Karpas-422 (cell line): Measurements from ENCODE around the gene PPM1F. TPM values are rescaled to one million over a fixed set of nuclear protein-coding genes. Genes with fewer than 3 reads are reported as not detected.

Experiments used
- DNase-seq: peaks from one replicate; pipeline ENCODE4 v3.0.0-alpha.2; 2015
- H2AFZ ChIP-seq: fragments of 200-600 bp; sonication (generic); 2 replicates; pipeline ENCODE4 v1.6.1; 2014; ENCODE audit warnings: antibody characterized with exemption, low read length, mixed read lengths
- H3K27ac ChIP-seq: fragments of 200-600 bp; sonication (generic); 2 replicates; pipeline ENCODE4 v1.5.1; 2014; ENCODE audit warnings: mild to moderate bottlenecking, low read length, moderate library complexity
- H3K27me3 ChIP-seq: fragments of 200-600 bp; sonication (generic); 2 replicates; pipeline ENCODE4 v1.6.1; 2014; ENCODE audit warnings: low read length, mixed read lengths
- H3K36me3 ChIP-seq: fragments of 200-600 bp; sonication (generic); 2 replicates; pipeline ENCODE4 v1.6.1; 2014; ENCODE audit warnings: low read length, mixed read lengths; ENCODE audit not compliant: insufficient read depth
- H3K4me1 ChIP-seq: fragments of 200-600 bp; sonication (generic); 2 replicates; pipeline ENCODE4 v1.6.1; 2014; ENCODE audit warnings: mild to moderate bottlenecking, low read length, mixed read lengths
- H3K4me2 ChIP-seq: fragments of 200-600 bp; sonication (generic); 2 replicates; pipeline ENCODE4 v1.6.1; 2014; ENCODE audit warnings: low read length, low read depth, mild to moderate bottlenecking; ENCODE audit not compliant: poor library complexity, severe bottlenecking
- H3K4me3 ChIP-seq: fragments of 200-600 bp; sonication (generic); 2 replicates; pipeline ENCODE4 v1.5.1; 2014; ENCODE audit warnings: mild to moderate bottlenecking, antibody characterized with exemption, low read length, mixed read lengths
- H3K79me2 ChIP-seq: fragments of 200-600 bp; sonication (generic); 2 replicates; pipeline ENCODE4 v1.6.1; 2014; ENCODE audit warnings: mild to moderate bottlenecking, low read length, mixed read lengths
- H3K9ac ChIP-seq: fragments of 200-600 bp; sonication (generic); 2 replicates; pipeline ENCODE4 v1.6.0; 2014; ENCODE audit warnings: low read length
- H3K9me2 ChIP-seq: fragments of 200-600 bp; sonication (generic), shearing (Covaris generic); replicated peaks from 2 replicates; pipeline ENCODE4 v1.6.0; 2014; ENCODE audit warnings: mild to moderate bottlenecking, low read length, moderate library complexity; ENCODE audit not compliant: insufficient read depth
- H3K9me3 ChIP-seq: fragments of 300-700, 200-600 bp; sonication (generic); 2 replicates; pipeline ENCODE4 v1.6.1; 2014; ENCODE audit warnings: low read length, mixed read lengths
- H4K20me1 ChIP-seq: fragments of 200-600 bp; sonication (generic); 2 replicates; pipeline ENCODE4 v1.6.1; 2014; ENCODE audit warnings: mild to moderate bottlenecking, antibody characterized with exemption, low read length, low read depth; ENCODE audit not compliant: insufficient read depth
- total RNA-seq: library from RNA; depleted of rRNA; stranded (reverse); fragments of >200 nt; shearing (Covaris generic); gene quantifications from 2 replicates; pipeline ENCODE4 v1.2.3, GENCODE V29; 2014; ENCODE audit warnings: low replicate concordance

PPM1F gene
- total RNA-seq, 1 experiment from 2014 or later, result 21.1 TPM

GRCh38 chr22:21926728-21927127 is 25.9 kb downstream of the PPM1F start:
- Histone ChIP-seq H3K9me2 (no peaks in the 10 kb centered on the region), H3K4me3 (no peak overlapping the region), H3K4me2 (no peak overlapping the region), H2AFZ (no peak overlapping the region), H3K27me3 (no peaks in the 10 kb centered on the region), H3K27ac (no peak overlapping the region), H3K4me1 (peaks cover 5% of the 10 kb centered on the region; the same call in 1 of the 2 replicates), H3K36me3 (no peaks in the 10 kb centered on the region; the same call in 1 of the 2 replicates), H3K79me2 (no peaks in the 10 kb centered on the region), H3K9ac (no peak overlapping the region), H3K9me3 (no peaks in the 10 kb centered on the region), H4K20me1 (no peaks in the 10 kb centered on the region)
- DNase-seq, result no peak

- Histone ChIP-seq H3K36me3 (no peaks in the 10 kb centered on the region), H3K9me3 (no peaks in the 10 kb centered on the region), H3K4me1 (peaks cover 5% of the 10 kb centered on the region; the same call in 1 of the 2 replicates), H3K4me2 (no peak overlapping the region), H3K9me2 (no peaks in the 10 kb centered on the region), H3K4me3 (no peak overlapping the region), H4K20me1 (0 out of 2 replicates have a peak, but pooled peaks cover 4% of the 10 kb centered on the region), H3K27ac (no peak overlapping the region), H3K27me3 (no peaks in the 10 kb centered on the region), H2AFZ (no peak overlapping the region), H3K79me2 (no peaks in the 10 kb centered on the region), H3K9ac (no peak overlapping the region)
- no peak for DNase-seq
Measured at GRCh38 chr22:21923163-21923561, 29.5 kb downstream of the PPM1F start.

- Histone ChIP-seq H3K27ac (no peak overlapping the region), H3K9me2 (no peaks in the 10 kb centered on the region), H3K9me3 (no peaks in the 10 kb centered on the region), H3K27me3 (no peaks in the 10 kb centered on the region), H3K4me1 (peaks cover 5% of the 10 kb centered on the region; the same call in 1 of the 2 replicates), H3K9ac (no peak overlapping the region), H4K20me1 (0 out of 2 replicates have a peak, but pooled peaks cover 4% of the 10 kb centered on the region), H2AFZ (no peak overlapping the region), H3K79me2 (no peaks in the 10 kb centered on the region), H3K4me2 (no peak overlapping the region), H3K36me3 (no peaks in the 10 kb centered on the region), H3K4me3 (no peak overlapping the region)
- no peak for DNase-seq
Measured at GRCh38 chr22:21922370-21923162, 30.1 kb downstream of the PPM1F start.

- Histone ChIP-seq H3K9ac (no peak overlapping the region), H3K4me1 (no peaks in the 10 kb centered on the region), H3K79me2 (no peaks in the 10 kb centered on the region), H3K4me3 (no peak overlapping the region), H3K9me3 (no peaks in the 10 kb centered on the region), H3K27ac (no peak overlapping the region), H3K27me3 (no peaks in the 10 kb centered on the region), H2AFZ (no peak overlapping the region), H3K9me2 (no peaks in the 10 kb centered on the region), H3K4me2 (no peak overlapping the region), H3K36me3 (no peaks in the 10 kb centered on the region), H4K20me1 (0 out of 2 replicates have a peak, but pooled peaks cover 4% of the 10 kb centered on the region)
- no peak for DNase-seq
Measured at GRCh38 chr22:21921729-21922128, 30.9 kb downstream of the PPM1F start.

GRCh38 chr22:21921184-21921721 is 31.4 kb downstream of the PPM1F start:
- H3K9me2 ChIP-seq, result no peaks in the 10 kb centered on the region
- H3K9me3 ChIP-seq, result no peaks in the 10 kb centered on the region
- H3K4me1 ChIP-seq, result no peaks in the 10 kb centered on the region
- H2AFZ ChIP-seq, result no peak overlapping the region
- H3K4me3 ChIP-seq, result no peak overlapping the region
- no peak for DNase-seq
- H3K36me3 ChIP-seq, result no peaks in the 10 kb centered on the region
- H4K20me1 ChIP-seq, result 0 out of 2 replicates have a peak, but pooled peaks cover 4% of the 10 kb centered on the region
- no peak overlapping the region for H3K9ac ChIP-seq
- H3K27ac ChIP-seq, result no peak overlapping the region
- H3K27me3 ChIP-seq, result no peaks in the 10 kb centered on the region
- no peaks in the 10 kb centered on the region for H3K79me2 ChIP-seq
- H3K4me2 ChIP-seq, result no peak overlapping the region

- DNase-seq, result no peak
- no peak overlapping the region for H2AFZ ChIP-seq
- no peak overlapping the region for H3K27ac ChIP-seq
- no peaks in the 10 kb centered on the region for H3K79me2 ChIP-seq
- no peaks in the 10 kb centered on the region for H3K9me2 ChIP-seq
- no peaks in the 10 kb centered on the region for H3K4me1 ChIP-seq
- no peaks in the 10 kb centered on the region for H3K36me3 ChIP-seq
- H3K4me3 ChIP-seq, result no peak overlapping the region
- no peak overlapping the region for H3K4me2 ChIP-seq
- H3K9me3 ChIP-seq, result no peaks in the 10 kb centered on the region
- H3K27me3 ChIP-seq, result no peaks in the 10 kb centered on the region
- H4K20me1 ChIP-seq, result 0 out of 2 replicates have a peak, but pooled peaks cover 4% of the 10 kb centered on the region
- no peak overlapping the region for H3K9ac ChIP-seq
Measured at GRCh38 chr22:21920341-21921183, 32.1 kb downstream of the PPM1F start.

GRCh38 chr22:21919526-21920307 is 32.9 kb downstream of the PPM1F start:
- no peak overlapping the region for H2AFZ ChIP-seq
- no peak overlapping the region for H3K9ac ChIP-seq
- DNase-seq, result no peak
- H3K27ac ChIP-seq, result no peak overlapping the region
- no peaks in the 10 kb centered on the region for H3K9me2 ChIP-seq
- no peak overlapping the region for H3K4me2 ChIP-seq
- no peaks in the 10 kb centered on the region for H3K79me2 ChIP-seq
- H3K36me3 ChIP-seq, result no peaks in the 10 kb centered on the region
- H3K4me3 ChIP-seq, result no peak overlapping the region
- no peaks in the 10 kb centered on the region for H3K4me1 ChIP-seq
- H3K9me3 ChIP-seq, result no peaks in the 10 kb centered on the region
- H4K20me1 ChIP-seq, result 0 out of 2 replicates have a peak, but pooled peaks cover 4% of the 10 kb centered on the region
- no peaks in the 10 kb centered on the region for H3K27me3 ChIP-seq
